Astrocyte of the spinal cord (primary cell): ENCODE data around the gene FREM1.
A peak's percentile ranks its signal among the peaks of the same experiment; 100 is the strongest.

ENCODE experiments used
- DNase-seq: peaks from one replicate; pipeline ENCODE4 v3.0.0; 2011; ENCODE audit warnings: low read depth, low spot score
- H3K4me3 ChIP-seq: 2 replicates; pipeline ENCODE4 v1.5.1; 2011; ENCODE audit warnings: low read depth, mild to moderate bottlenecking, low read length, moderate library complexity
- CTCF ChIP-seq: IDR thresholded peaks from 2 replicates; pipeline ENCODE4 v1.5.1; 2012; ENCODE audit warnings: low read depth, mild to moderate bottlenecking, low read length, inconsistent platforms
- in situ Hi-C: cut with HindIII; loops from 2 replicates; pipeline ENCODE4 v1.10.0; 2017; ENCODE audit warnings: low sequenced_read_pairs

Gene FREM1

GRCh38 chr9:14778565-14778964, 131.7 kb downstream of the FREM1 start:
- DNase-seq = no peak
- in situ Hi-C loops = no loop called here
- TF ChIP-seq CTCF = no peak
- no peak overlapping the region for H3K4me3 ChIP-seq

- no peak overlapping the region for H3K4me3 ChIP-seq
- in situ Hi-C loops = no loop called here
- DNase-seq = no peak
- no peak for TF ChIP-seq CTCF
Observed at GRCh38 chr9:14775917-14776316, 134.3 kb downstream of the FREM1 start.

GRCh38 chr9:14770592-14770991, 139.6 kb downstream of the FREM1 start:
- no peak for DNase-seq
- H3K4me3 ChIP-seq = no peak overlapping the region
- in situ Hi-C loops = no loop called here
- TF ChIP-seq CTCF = no peak

- TF ChIP-seq CTCF = peak; percentile 49
- in situ Hi-C loops = no loop called here
- H3K4me3 ChIP-seq = no peak overlapping the region
- DNase-seq = peak; percentile 37
Observed at GRCh38 chr9:14769230-14769571, 141.0 kb downstream of the FREM1 start.

GRCh38 chr9:14768405-14769229, 141.6 kb downstream of the FREM1 start:
- no peak overlapping the region for H3K4me3 ChIP-seq
- peak; percentile 63 for TF ChIP-seq CTCF
- in situ Hi-C loops = no loop called here
- DNase-seq = peak; percentile 68

GRCh38 chr9:14766299-14766698, 143.9 kb downstream of the FREM1 start:
- no peak overlapping the region for H3K4me3 ChIP-seq
- in situ Hi-C loops = no loop called here
- no peak for DNase-seq
- TF ChIP-seq CTCF = no peak
